WTC11 (cell line): ENCODE measurements around the gene STIM2.

Source experiments
- CREB1 ChIP-seq: sonication (generic); formaldehyde crosslinking; IDR thresholded peaks from 2 replicates; pipeline ENCODE4 v1.8.0; 2023; ENCODE audit warnings: mild to moderate bottlenecking, missing genetic modification reagents
- CREM ChIP-seq: sonication (generic); formaldehyde crosslinking; IDR thresholded peaks from 2 replicates; pipeline ENCODE4 v1.8.1; 2022; ENCODE audit warnings: mild to moderate bottlenecking, missing genetic modification reagents, moderate library complexity
- CTCF ChIP-seq: fragments of 200-600 bp; IDR thresholded peaks from 2 replicates; pipeline ENCODE4 v1.8.0; 2022; ENCODE audit warnings: antibody characterized with exemption
- NR2C2 ChIP-seq: sonication (generic); formaldehyde crosslinking; IDR thresholded peaks from 2 replicates; pipeline ENCODE4 v1.8.0; 2022; ENCODE audit warnings: mild to moderate bottlenecking, missing genetic modification reagents
- SP1 ChIP-seq: sonication (generic); formaldehyde crosslinking; conservative IDR thresholded peaks from 2 replicates; pipeline ENCODE4 v1.8.1; 2022; ENCODE audit warnings: missing genetic modification reagents
- TEAD4 ChIP-seq: sonication (generic); formaldehyde crosslinking; IDR thresholded peaks from 2 replicates; pipeline ENCODE4 v1.8.0; 2022; ENCODE audit warnings: mild to moderate bottlenecking, missing genetic modification reagents
- TF ChIP-seq, protein P1 (sequence below): fragments of 250-450 bp; sonication (Bioruptor Pico); IDR thresholded peaks from 2 replicates; pipeline ENCODE4 v1.9.0; 2021; ENCODE audit warnings: moderate library complexity, mild to moderate bottlenecking, inconsistent platforms, borderline replicate concordance

DNA sequence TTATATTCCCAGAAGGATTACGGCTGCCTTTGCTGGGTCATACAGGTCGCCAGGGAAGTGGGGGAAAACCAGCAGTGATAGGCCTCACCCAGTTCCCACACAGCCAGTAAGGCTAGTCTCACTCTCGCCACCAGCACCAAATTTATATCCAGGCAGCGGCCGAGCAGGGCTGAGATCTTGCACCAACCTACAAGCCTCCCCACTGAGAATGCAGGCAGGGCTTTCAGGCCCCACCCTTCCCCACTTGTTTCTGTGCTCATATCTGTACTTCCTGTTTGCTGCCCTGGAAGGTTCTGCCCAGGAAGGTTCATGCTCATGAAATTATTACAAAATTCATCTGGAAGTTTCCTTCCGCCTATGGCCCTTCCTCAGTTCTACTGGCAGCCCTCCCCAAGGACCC lies 179.7 kb downstream of the STIM2 start:
- TF ChIP-seq SP1 (CRISPR knock-in tag) (no peak), TEAD4 (CRISPR knock-in tag) (no peak), CTCF (no peak), NR2C2 (CRISPR knock-in tag) (no peak), CREB1 (CRISPR knock-in tag) (no peak), CREM (CRISPR knock-in tag) (no peak)
- TF ChIP-seq, protein P1, sequence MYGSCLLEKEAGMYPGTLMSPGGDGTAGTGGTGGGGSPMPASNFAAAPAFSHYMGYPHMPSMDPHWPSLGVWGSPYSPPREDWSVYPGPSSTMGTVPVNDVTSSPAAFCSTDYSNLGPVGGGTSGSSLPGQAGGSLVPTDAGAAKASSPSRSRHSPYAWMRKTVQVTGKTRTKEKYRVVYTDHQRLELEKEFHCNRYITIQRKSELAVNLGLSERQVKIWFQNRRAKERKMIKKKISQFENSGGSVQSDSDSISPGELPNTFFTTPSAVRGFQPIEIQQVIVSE: no peak
